KMS-11 (cell line): Measurements from ENCODE around the gene DPH2.

Experiments
- H2AFZ ChIP-seq: fragments of 200-600 bp; sonication (generic); 2 replicates; pipeline ENCODE4 v1.6.1; 2016; ENCODE audit warnings: antibody characterized with exemption, mixed run types, low read depth
- H3K27ac ChIP-seq: fragments of 200-600 bp; sonication (generic); 2 replicates; pipeline ENCODE4 v1.6.1; 2016; ENCODE audit warnings: mild to moderate bottlenecking, mixed run types
- H3K27me3 ChIP-seq: fragments of 200-600 bp; sonication (generic); 2 replicates; pipeline ENCODE4 v1.6.1; 2017; ENCODE audit warnings: mild to moderate bottlenecking, low read depth, mixed run types, moderate library complexity; ENCODE audit not compliant: insufficient read depth
- H3K36me3 ChIP-seq: fragments of 200-600 bp; sonication (generic); 2 replicates; pipeline ENCODE4 v1.6.1; 2017; ENCODE audit warnings: mild to moderate bottlenecking, mixed run types; ENCODE audit not compliant: insufficient read depth
- H3K4me1 ChIP-seq: fragments of 200-600 bp; sonication (generic); 2 replicates; pipeline ENCODE4 v1.6.1; 2016; ENCODE audit warnings: mild to moderate bottlenecking, low read depth, mixed run types; ENCODE audit not compliant: poor library complexity, severe bottlenecking
- H3K4me2 ChIP-seq: fragments of 200-600 bp; sonication (generic); 2 replicates; pipeline ENCODE4 v1.7.0; 2016; ENCODE audit warnings: mild to moderate bottlenecking, mixed run types
- H3K4me3 ChIP-seq: fragments of 200-600 bp; sonication (generic); IDR thresholded peaks from 2 replicates; pipeline ENCODE4 v1.6.1; 2017; ENCODE audit warnings: low read depth, low read length, mixed read lengths; ENCODE audit not compliant: insufficient read depth
- H3K79me2 ChIP-seq: fragments of 200-600 bp; sonication (generic); 2 replicates; pipeline ENCODE4 v1.6.1; 2016; ENCODE audit warnings: low read depth, mixed run types; ENCODE audit not compliant: insufficient read depth
- H3K9ac ChIP-seq: fragments of 200-600 bp; sonication (generic); 2 replicates; pipeline ENCODE4 v1.6.1; 2016; ENCODE audit warnings: mild to moderate bottlenecking, mixed run types
- H4K20me1 ChIP-seq: fragments of 200-600 bp; sonication (generic); 2 replicates; pipeline ENCODE4 v1.6.1; 2016; ENCODE audit warnings: mild to moderate bottlenecking, mixed run types; ENCODE audit not compliant: insufficient read depth
- CTCF ChIP-seq: fragments of 200-600 bp; sonication (generic); conservative IDR thresholded peaks from 2 replicates; pipeline ENCODE4 v1.6.1; 2017; ENCODE audit warnings: low read depth, mild to moderate bottlenecking, antibody characterized with exemption, low read length, moderate library complexity, mixed read lengths

The DPH2 gene

GRCh38 chr1:43962324-43962723 is 7.5 kb upstream of the DPH2 start:
- H4K20me1 ChIP-seq, result no peaks in the 10 kb centered on the region
- H3K9ac ChIP-seq, result no peak overlapping the region
- H3K27me3 ChIP-seq, result no peaks in the 10 kb centered on the region
- no peaks in the 10 kb centered on the region for H3K36me3 ChIP-seq
- no peak overlapping the region for H2AFZ ChIP-seq
- H3K27ac ChIP-seq, result no peak overlapping the region
- H3K4me2 ChIP-seq, result no peak overlapping the region
- peaks cover 7% of the 10 kb centered on the region for H3K4me1 ChIP-seq
- H3K79me2 ChIP-seq, result no peaks in the 10 kb centered on the region
- no peak overlapping the region for H3K4me3 ChIP-seq
- no peak for TF ChIP-seq CTCF

GRCh38 chr1:43963006-43963405 is 6.8 kb upstream of the DPH2 start:
- TF ChIP-seq CTCF, result no peak
- peaks cover 7% of the 10 kb centered on the region for H3K4me1 ChIP-seq
- H3K4me3 ChIP-seq, result no peak overlapping the region
- H3K79me2 ChIP-seq, result no peaks in the 10 kb centered on the region
- H3K27ac ChIP-seq, result no peak overlapping the region
- no peaks in the 10 kb centered on the region for H3K36me3 ChIP-seq
- no peak overlapping the region for H3K4me2 ChIP-seq
- no peak overlapping the region for H3K9ac ChIP-seq
- H3K27me3 ChIP-seq, result no peaks in the 10 kb centered on the region
- no peak overlapping the region for H2AFZ ChIP-seq
- no peaks in the 10 kb centered on the region for H4K20me1 ChIP-seq

GRCh38 chr1:43963890-43964289 is 5.9 kb upstream of the DPH2 start:
- Histone ChIP-seq H3K36me3 (no peaks in the 10 kb centered on the region), H4K20me1 (no peaks in the 10 kb centered on the region), H2AFZ (no peak overlapping the region), H3K4me1 (peaks cover 7% of the 10 kb centered on the region), H3K79me2 (no peaks in the 10 kb centered on the region), H3K4me2 (no peak overlapping the region), H3K27me3 (no peaks in the 10 kb centered on the region), H3K9ac (no peak overlapping the region), H3K4me3 (no peak overlapping the region), H3K27ac (no peak overlapping the region)
- no peak for TF ChIP-seq CTCF

- no peaks in the 10 kb centered on the region for H3K27me3 ChIP-seq
- no peaks in the 10 kb centered on the region for H4K20me1 ChIP-seq
- no peak overlapping the region for H3K4me3 ChIP-seq
- no peak overlapping the region for H3K4me2 ChIP-seq
- H3K27ac ChIP-seq, result no peak overlapping the region
- no peak overlapping the region for H2AFZ ChIP-seq
- no peak overlapping the region for H3K9ac ChIP-seq
- H3K4me1 ChIP-seq, result peaks cover 7% of the 10 kb centered on the region
- no peak for TF ChIP-seq CTCF
- H3K36me3 ChIP-seq, result no peaks in the 10 kb centered on the region
- peaks cover 2% of the 10 kb centered on the region; the same call in 1 of the 2 replicates for H3K79me2 ChIP-seq
These were observed 4.5 kb upstream of the DPH2 start for GRCh38 chr1:43965316-43965715.
